Endothelial cell of umbilical vein (primary cell): ENCODE measurements around the gene HEXA. TPM values are rescaled to one million over a fixed set of nuclear protein-coding genes. Genes with fewer than 3 reads are reported as not detected.

Experiments used
- BruUV-seq: library from RNA; stranded (reverse); fragments of 400-500 nt; replicated peaks from 2 replicates; lab custom pipeline; 2021; lab: Mats Ljungman, UMichigan
- CTCF ChIA-PET: fragments of 300-600, 350-600 bp; sonication (Branson Sonifier 250); formaldehyde crosslinking; loops from one replicate; lab custom pipeline; 2021; ENCODE audit warnings: antibody characterized with exemption, inconsistent platforms; lab: Charles Lee
- POLR2A ChIA-PET: fragments of 300-600, 350-600 bp; sonication (Branson Sonifier 250); formaldehyde crosslinking; loops from one replicate; lab custom pipeline; 2021; ENCODE audit warnings: antibody characterized with exemption, inconsistent platforms; lab: Charles Lee
- DNase-seq: peaks from one replicate; pipeline ENCODE4 v3.0.0-alpha.2; 2011; ENCODE audit warnings: low read depth, low spot score
- FAIRE-seq: peaks from 2 replicates; lab custom pipeline; 2011; peaks lifted over from hg19 to GRCh38; lab: Jason Lieb, UNC
- H2AFZ ChIP-seq: 2 replicates; pipeline ENCODE4 v1.6.0; 2012; ENCODE audit warnings: low read depth, low read length, control low read depth, inconsistent platforms
- H3K27ac ChIP-seq: 2 replicates; pipeline ENCODE4 v1.5.1; 2011; ENCODE audit warnings: low read depth, mild to moderate bottlenecking, control low read depth, low read length, moderate library complexity; ENCODE audit not compliant: insufficient read depth
- H3K27me3 ChIP-seq, 2 experiments: 2 replicates each; pipeline versions ENCODE4 v1.6.0 to v1.6.1; 2011; ENCODE audit warnings: low read length in 2 of 2, mixed read lengths in 1 of 2; ENCODE audit not compliant: control insufficient read depth in 2 of 2, insufficient read depth in 2 of 2
- H3K36me3 ChIP-seq, 2 experiments: 2 replicates in 1 of 2; 3 replicates in 1 of 2; pipeline ENCODE4 v1.5.1; 2011; ENCODE audit warnings: low read length in 2 of 2, mild to moderate bottlenecking in 1 of 2, moderate library complexity in 1 of 2; ENCODE audit not compliant: control insufficient read depth in 2 of 2, insufficient read depth in 2 of 2; ENCODE audit errors: extremely low read depth in 1 of 2
- H3K4me1 ChIP-seq: 3 replicates; pipeline ENCODE4 v1.5.1; 2011; ENCODE audit warnings: mild to moderate bottlenecking, low read length; ENCODE audit not compliant: control insufficient read depth, insufficient read depth; ENCODE audit errors: extremely low read depth
- H3K4me2 ChIP-seq: 2 replicates; pipeline ENCODE4 v1.6.1; 2011; ENCODE audit warnings: low read length, control low read depth, mixed read lengths; ENCODE audit not compliant: insufficient read depth
- H3K4me3 ChIP-seq, 3 experiments: fragments of 200-600 bp in 1 of 3; sonication (generic), shearing (Covaris generic) in 1 of 3; replicated peaks in 1 of 3; 2 replicates each; pipeline ENCODE4 v1.5.1; 2011 to 2016; ENCODE audit warnings: control low read depth in 3 of 3, low read length in 3 of 3, mild to moderate bottlenecking in 2 of 3, inconsistent platforms in 1 of 3, low read depth in 1 of 3, moderate library complexity in 1 of 3; ENCODE audit not compliant: insufficient read depth in 1 of 3
- H3K79me2 ChIP-seq: 2 replicates; pipeline ENCODE4 v1.6.0; 2012; ENCODE audit warnings: low read length, inconsistent platforms; ENCODE audit not compliant: control insufficient read depth, insufficient read depth
- H3K9ac ChIP-seq: replicated peaks from 2 replicates; pipeline ENCODE3; 2011; ENCODE audit warnings: low read length, control low read depth; ENCODE audit not compliant: insufficient read depth; ENCODE audit errors: extremely low read depth
- H3K9me1 ChIP-seq: replicated peaks from 3 replicates; pipeline ENCODE4 v1.6.0; 2011; ENCODE audit warnings: mild to moderate bottlenecking, low read length; ENCODE audit not compliant: control insufficient read depth, insufficient read depth; ENCODE audit errors: extremely low read depth
- H3K9me3 ChIP-seq: replicated peaks from 2 replicates; pipeline ENCODE4 v1.5.1; 2012; ENCODE audit warnings: low read length, inconsistent platforms; ENCODE audit not compliant: control insufficient read depth, insufficient read depth
- H4K20me1 ChIP-seq: replicated peaks from 2 replicates; pipeline ENCODE3; 2011; ENCODE audit warnings: mild to moderate bottlenecking, low read length; ENCODE audit not compliant: control insufficient read depth, insufficient read depth; ENCODE audit errors: extremely low read depth
- EZH2 ChIP-seq: IDR thresholded peaks from 2 replicates; pipeline ENCODE4 v1.6.1; 2012; ENCODE audit warnings: borderline replicate concordance, low read depth, mild to moderate bottlenecking, moderate library complexity, low read length, inconsistent platforms; ENCODE audit not compliant: severe bottlenecking
- FOS ChIP-seq: IDR thresholded peaks from 2 replicates; pipeline ENCODE4 v1.6.1; 2011; ENCODE audit warnings: mild to moderate bottlenecking, low read length, moderate library complexity, borderline replicate concordance; ENCODE audit not compliant: insufficient read depth
- GATA2 ChIP-seq: IDR thresholded peaks from 2 replicates; pipeline ENCODE4 v1.7.0; 2011; ENCODE audit warnings: low read depth, mild to moderate bottlenecking, moderate library complexity, mixed read lengths, low read length; ENCODE audit not compliant: insufficient read length, insufficient read depth
- JUN ChIP-seq: IDR thresholded peaks from 2 replicates; pipeline ENCODE4 v1.6.1; 2011; ENCODE audit warnings: borderline replicate concordance, low read depth; ENCODE audit not compliant: insufficient read length, insufficient read depth
- MYC ChIP-seq: IDR thresholded peaks from one replicate; pipeline ENCODE4 v1.6.1; 2011; ENCODE audit warnings: mild to moderate bottlenecking, low read depth, low read length
- POLR2A ChIP-seq: IDR thresholded peaks from 2 replicates; pipeline ENCODE4 v1.6.1; 2012; ENCODE audit warnings: low read depth, mild to moderate bottlenecking, control low read depth, low read length
- POLR2AphosphoS5 ChIP-seq: IDR thresholded peaks from 2 replicates; pipeline ENCODE4 v1.6.1; 2012; ENCODE audit warnings: low read depth, mild to moderate bottlenecking, control low read depth, low read length, moderate library complexity; ENCODE audit not compliant: insufficient read depth
- dilution Hi-C: fragments of 300-500 bp; cut with MboI; formaldehyde crosslinking; loops from one replicate; pipeline ENCODE4 v1.15.0; 2019; ENCODE audit warnings: low sequenced_read_pairs; ENCODE audit not compliant: extremely low pct_ligation_motif_present
- intact Hi-C: fragments of 100-400 bp; cut with micrococcal nuclease; formaldehyde crosslinking; loops from one replicate; pipeline ENCODE4 v1.10.0; 2022
- polyA plus RNA-seq, 4 experiments: library from polyadenylated mRNA; depleted of rRNA in 3 of 4; stranded (reverse) in 3 of 4; unstranded in 1 of 4; fragments of >200 nt; gene quantifications; 2 replicates each; pipeline versions ENCODE4 v1.2.1 to v1.2.3, GENCODE V29; 2011 to 2012; ENCODE audit warnings: missing spikeins in 1 of 4
- total RNA-seq: library from RNA; stranded (reverse); gene quantifications from 2 replicates; pipeline ENCODE4 v1.2.3, GENCODE V29; 2021
- TF ChIP-seq, protein P1 (sequence below): IDR thresholded peaks from 2 replicates; pipeline ENCODE4 v1.6.1; 2011; ENCODE audit not compliant: insufficient read depth, insufficient read length
- TF ChIP-seq, protein P2 (sequence below), 2 donors: IDR thresholded peaks; 1 replicate in 1 of 2; 2 replicates in 1 of 2; pipeline ENCODE4 v1.5.1; 2011; ENCODE audit warnings: low read length in 2 of 2, mild to moderate bottlenecking in 2 of 2, moderate library complexity in 2 of 2, control low read depth in 1 of 2, inconsistent platforms in 1 of 2, low read depth in 1 of 2; ENCODE audit not compliant: insufficient read depth in 1 of 2; ENCODE audit errors: extremely low read depth in 1 of 2

Gene HEXA
- total and polyA plus RNA-seq, 2 donors (not counting 3 experiments of a cell fraction or from before 2014, with no cell fraction given), result 108 to 212 TPM

DNA sequence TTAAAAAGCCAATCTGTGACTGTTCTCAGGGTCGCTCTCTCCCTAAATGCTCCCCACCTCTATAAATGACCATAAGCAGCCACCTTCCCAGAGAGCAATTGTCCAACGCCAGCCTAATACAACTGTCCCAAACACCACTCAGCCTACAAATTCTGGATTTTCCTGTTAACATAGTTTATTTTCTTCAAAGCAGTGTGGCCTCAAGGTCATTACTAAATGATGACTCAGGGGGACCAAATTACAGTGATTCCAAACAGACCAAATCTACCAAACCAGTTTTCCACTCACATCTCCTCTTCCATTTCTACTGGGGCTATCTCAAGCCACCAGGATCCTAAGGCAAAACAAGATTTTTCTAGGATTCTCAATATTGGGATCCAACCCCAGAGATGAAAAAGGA lies 22.5 kb downstream of the HEXA start:
- DNase-seq (no peak), FAIRE-seq (no peak)
- H3K79me2 ChIP-seq, result peaks cover 2% of the 10 kb centered on the region
- intact Hi-C loops (no loop called here), dilution Hi-C loops (no loop called here)
- POLR2A ChIA-PET, result no interaction called here
- no peak overlapping the region for H2AFZ ChIP-seq
- no peak overlapping the region for H3K4me3 ChIP-seq
- no TSS peak for BruUV-seq
- H3K9ac ChIP-seq, result no peak overlapping the region
- no peak overlapping the region for H3K4me2 ChIP-seq
- H4K20me1 ChIP-seq, result no peaks in the 10 kb centered on the region
- TF ChIP-seq EZH2, result no peak
- no peak for TF ChIP-seq POLR2AphosphoS5
- TF ChIP-seq JUN, result no peak
- no peak for TF ChIP-seq POLR2A
- TF ChIP-seq, protein P1, sequence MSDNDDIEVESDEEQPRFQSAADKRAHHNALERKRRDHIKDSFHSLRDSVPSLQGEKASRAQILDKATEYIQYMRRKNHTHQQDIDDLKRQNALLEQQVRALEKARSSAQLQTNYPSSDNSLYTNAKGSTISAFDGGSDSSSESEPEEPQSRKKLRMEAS, result no peak
- CTCF ChIA-PET, result no interaction called here
- H3K36me3 ChIP-seq, result peaks cover 9 to 26% of the 10 kb centered on the region in 2 experiments
- no peak overlapping the region for H3K27ac ChIP-seq
- no peaks in the 10 kb centered on the region for H3K4me1 ChIP-seq
- no peaks in the 10 kb centered on the region for H3K9me3 ChIP-seq
- no peaks in the 10 kb centered on the region for H3K27me3 ChIP-seq
- H3K9me1 ChIP-seq, result no peaks in the 10 kb centered on the region

DNA sequence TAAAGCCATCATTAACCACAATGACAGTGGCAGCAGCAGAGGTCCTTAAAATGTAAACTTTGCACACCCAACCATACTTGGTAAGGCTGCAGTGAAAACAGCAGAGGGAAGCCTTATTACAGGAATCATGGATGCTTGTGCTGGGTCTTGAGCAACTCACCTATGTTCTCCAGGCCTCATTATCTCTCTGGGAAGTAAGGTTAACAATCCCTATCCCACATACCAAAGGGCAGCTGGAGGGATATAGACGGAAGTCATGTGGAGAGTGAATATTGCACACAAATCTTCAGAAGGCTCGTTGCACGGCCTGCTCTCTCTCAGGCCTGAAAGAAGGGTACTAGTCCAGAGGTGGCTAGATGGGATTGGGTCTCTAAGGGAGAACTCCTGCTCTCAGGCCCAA lies 30.0 kb downstream of the HEXA start:
- intact Hi-C loops, result no loop called here
- H3K9ac ChIP-seq, result no peak overlapping the region
- ChIA-PET POLR2A (no interaction called here), CTCF (no interaction called here)
- no peak overlapping the region for H3K4me3 ChIP-seq
- FAIRE-seq (no peak), DNase-seq (no peak)
- no peaks in the 10 kb centered on the region for H3K4me1 ChIP-seq
- TF ChIP-seq FOS (no peak), MYC (no peak), JUN (no peak), POLR2A (no peak), GATA2 (no peak), POLR2AphosphoS5 (no peak), EZH2 (no peak)
- TF ChIP-seq, protein P1, result no peak
- TF ChIP-seq, protein P2, sequence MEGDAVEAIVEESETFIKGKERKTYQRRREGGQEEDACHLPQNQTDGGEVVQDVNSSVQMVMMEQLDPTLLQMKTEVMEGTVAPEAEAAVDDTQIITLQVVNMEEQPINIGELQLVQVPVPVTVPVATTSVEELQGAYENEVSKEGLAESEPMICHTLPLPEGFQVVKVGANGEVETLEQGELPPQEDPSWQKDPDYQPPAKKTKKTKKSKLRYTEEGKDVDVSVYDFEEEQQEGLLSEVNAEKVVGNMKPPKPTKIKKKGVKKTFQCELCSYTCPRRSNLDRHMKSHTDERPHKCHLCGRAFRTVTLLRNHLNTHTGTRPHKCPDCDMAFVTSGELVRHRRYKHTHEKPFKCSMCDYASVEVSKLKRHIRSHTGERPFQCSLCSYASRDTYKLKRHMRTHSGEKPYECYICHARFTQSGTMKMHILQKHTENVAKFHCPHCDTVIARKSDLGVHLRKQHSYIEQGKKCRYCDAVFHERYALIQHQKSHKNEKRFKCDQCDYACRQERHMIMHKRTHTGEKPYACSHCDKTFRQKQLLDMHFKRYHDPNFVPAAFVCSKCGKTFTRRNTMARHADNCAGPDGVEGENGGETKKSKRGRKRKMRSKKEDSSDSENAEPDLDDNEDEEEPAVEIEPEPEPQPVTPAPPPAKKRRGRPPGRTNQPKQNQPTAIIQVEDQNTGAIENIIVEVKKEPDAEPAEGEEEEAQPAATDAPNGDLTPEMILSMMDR (IDR thresholded peaks at IDR 0.05; ENCODE audit: extremely low read depth in 1 of 2, insufficient read depth in 1 of 2, low read depth in 1 of 2, low read length in 2 of 2), result no peak
- no peaks in the 10 kb centered on the region for H3K79me2 ChIP-seq
- no peaks in the 10 kb centered on the region for H4K20me1 ChIP-seq
- H3K27me3 ChIP-seq, result no peaks in the 10 kb centered on the region
- H3K4me2 ChIP-seq, result no peak overlapping the region
- H3K27ac ChIP-seq, result no peak overlapping the region
- no TSS peak for BruUV-seq
- H2AFZ ChIP-seq, result no peak overlapping the region
- peaks cover 5 to 31% of the 10 kb centered on the region in 2 experiments for H3K36me3 ChIP-seq
- H3K9me1 ChIP-seq, result no peaks in the 10 kb centered on the region
- dilution Hi-C loops, result no loop called here
- no peaks in the 10 kb centered on the region for H3K9me3 ChIP-seq
